T-cell (primary cell): ENCODE results near the gene NOS1. TPM values are rescaled to one million over a fixed set of nuclear protein-coding genes. Genes with fewer than 3 reads are reported as not detected.

Source experiments
- ATAC-seq, 4 experiments: fragments of 200-7000 bp in 3 of 4; fragments of 150-1000 bp in 1 of 4; cut with Tn5 transposase; replicated peaks in 1 of 4; 1 replicate in 3 of 4; 2 replicates in 1 of 4; pipeline ENCODE4 v1.10.0; 2021; ENCODE audit warnings: moderate library complexity in 3 of 4, mild to moderate bottlenecking in 2 of 4, moderate number of reproducible peaks in 1 of 4
- CTCF ChIA-PET, 2 donors: fragments of 300-600 bp; sonication (Branson Sonifier 250); formaldehyde crosslinking; loops; one replicate each; lab custom pipeline; 2022; ENCODE audit warnings: antibody characterized with exemption in 2 of 2; lab: Charles Lee
- POLR2A ChIA-PET, 2 donors: fragments of 300-600 bp; sonication (Branson Sonifier 250); formaldehyde crosslinking; loops; one replicate each; lab custom pipeline; 2022; ENCODE audit warnings: antibody characterized with exemption in 2 of 2; lab: Charles Lee
- DNase-seq, 35 experiments: peaks; one replicate each; pipeline versions ENCODE4 v3.0.0 to v3.0.0-alpha.2; 2013 to 2023
- H3K27ac ChIP-seq: one replicate; pipeline ENCODE4 v1.5.1; 2013; ENCODE audit warnings: low read length
- H3K27me3 ChIP-seq, 2 experiments: replicated peaks in 1 of 2; 1 replicate in 1 of 2; 2 replicates in 1 of 2; pipeline versions ENCODE4 v1.6.1 to v1.7.0; 2013; ENCODE audit warnings: low read length in 1 of 2, mixed read lengths in 1 of 2; ENCODE audit not compliant: control insufficient read depth in 2 of 2, insufficient read depth in 2 of 2; ENCODE audit errors: extremely low read depth in 1 of 2
- H3K36me3 ChIP-seq, 2 donors: 1 replicate in 1 of 2; 2 replicates in 1 of 2; pipeline versions ENCODE4 v1.6.1 to v1.7.0; 2013; ENCODE audit warnings: low read length in 1 of 2; ENCODE audit not compliant: control insufficient read depth in 2 of 2, insufficient read depth in 1 of 2; ENCODE audit errors: extremely low read depth in 1 of 2
- H3K4me1 ChIP-seq, 2 experiments: 1 replicate in 1 of 2; 2 replicates in 1 of 2; pipeline versions ENCODE4 v1.6.1 to v1.7.0; 2013; ENCODE audit warnings: low read length in 2 of 2, mixed read lengths in 1 of 2; ENCODE audit not compliant: insufficient read depth in 2 of 2, control insufficient read depth in 1 of 2; ENCODE audit errors: extremely low read depth in 1 of 2
- H3K4me3 ChIP-seq, 2 donors: 1 replicate in 1 of 2; 2 replicates in 1 of 2; pipeline versions ENCODE4 v1.5.1 to v1.7.0; 2013; ENCODE audit warnings: mild to moderate bottlenecking in 2 of 2, low read length in 1 of 2, moderate library complexity in 1 of 2; ENCODE audit not compliant: control insufficient read depth in 1 of 2; ENCODE audit errors: extremely low read depth in 1 of 2
- H3K9me3 ChIP-seq: 2 replicates; pipeline ENCODE4 v1.7.0; 2013
- H3K27ac Mint-ChIP-seq, 2 donors: one replicate each; pipeline ENCODE4 v1.8.0; 2020 to 2021; ENCODE audit warnings: mild to moderate bottlenecking in 2 of 2, mixed read lengths in 2 of 2
- H3K27me3 Mint-ChIP-seq, 2 donors: one replicate each; pipeline ENCODE4 v1.8.0; 2021 to 2022; ENCODE audit warnings: mixed read lengths in 2 of 2
- H3K36me3 Mint-ChIP-seq: one replicate; pipeline ENCODE4 v1.8.0; 2021; ENCODE audit warnings: mixed read lengths
- H3K4me1 Mint-ChIP-seq, 3 donors: one replicate each; pipeline ENCODE4 v1.8.0; 2020 to 2022; ENCODE audit warnings: mixed read lengths in 3 of 3, mild to moderate bottlenecking in 1 of 3
- H3K4me3 Mint-ChIP-seq, 3 donors: one replicate each; pipeline ENCODE4 v1.8.0; 2020 to 2022; ENCODE audit warnings: mild to moderate bottlenecking in 3 of 3, mixed read lengths in 3 of 3, moderate library complexity in 3 of 3
- H3K9me3 Mint-ChIP-seq, 3 donors: one replicate each; pipeline ENCODE4 v1.8.0; 2020 to 2022; ENCODE audit warnings: mixed read lengths in 3 of 3
- WGBS: methylation state at CpG from one replicate; pipeline ENCODE4 v1.1.5; 2013; ENCODE audit warnings: missing lambda C conversion rate; ENCODE audit not compliant: insufficient coverage; 5-methylcytosine and 5-hydroxymethylcytosine counted together
- total RNA-seq, 35 experiments: library from RNA in 6 of 35; stranded (reverse) in 6 of 35; fragments of 120-200 nt in 1 of 35; gene quantifications; one replicate each; pipeline versions ENCODE4 v1.2.1 to v1.2.4 and lab custom pipeline; 2013 to 2026

NOS1 gene
- total RNA-seq, 5 donors from 2014 or later (not counting 1 experiment from before 2014, with no cell fraction given): 0.03 TPM; not detected in 4

DNA sequence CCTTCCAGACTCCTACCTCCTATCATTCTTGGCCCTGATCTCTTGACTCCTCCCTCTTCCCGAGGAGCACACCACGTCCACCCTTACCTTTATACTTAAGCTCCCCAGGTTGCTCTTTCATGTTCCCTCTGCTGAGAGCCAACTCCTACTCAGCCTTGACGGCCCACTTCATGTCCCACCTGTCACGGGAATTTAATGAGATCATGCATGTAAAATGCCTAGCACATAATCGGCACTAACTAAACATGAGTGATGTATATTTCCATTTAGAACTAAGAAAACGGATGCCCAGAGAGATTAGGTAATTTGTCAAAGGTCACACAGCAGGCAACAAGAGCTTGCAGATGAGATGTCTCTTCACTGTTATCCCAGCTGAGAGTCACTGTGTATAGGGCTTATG, 45.1 kb downstream of the NOS1 start:
- POLR2A ChIA-PET: no interaction called here
- DNase-seq: no peak
- 72% methylated on average over 3 of the region's 6 CpGs for WGBS
- H3K9me3 Mint-ChIP-seq: peaks cover 4 to 11% (median 10%) of the 10 kb centered on the region in 3 donors
- H3K27ac Mint-ChIP-seq: no peak overlapping the region
- Histone ChIP-seq H3K4me3 (no peak overlapping the region), H3K4me1 (no peaks in the 10 kb centered on the region), H3K9me3 (no peaks in the 10 kb centered on the region), H3K27me3 (peaks cover 0 to 12% of the 10 kb centered on the region in 2 experiments), H3K27ac (no peak overlapping the region), H3K36me3 (no peaks in the 10 kb centered on the region)
- no peaks in the 10 kb centered on the region for H3K36me3 Mint-ChIP-seq
- H3K4me1 Mint-ChIP-seq: no peaks in the 10 kb centered on the region
- no peak for ATAC-seq
- CTCF ChIA-PET: no interaction called here
- H3K4me3 Mint-ChIP-seq: no peak overlapping the region
- peaks cover 0 to 3% of the 10 kb centered on the region in 2 donors for H3K27me3 Mint-ChIP-seq

DNA sequence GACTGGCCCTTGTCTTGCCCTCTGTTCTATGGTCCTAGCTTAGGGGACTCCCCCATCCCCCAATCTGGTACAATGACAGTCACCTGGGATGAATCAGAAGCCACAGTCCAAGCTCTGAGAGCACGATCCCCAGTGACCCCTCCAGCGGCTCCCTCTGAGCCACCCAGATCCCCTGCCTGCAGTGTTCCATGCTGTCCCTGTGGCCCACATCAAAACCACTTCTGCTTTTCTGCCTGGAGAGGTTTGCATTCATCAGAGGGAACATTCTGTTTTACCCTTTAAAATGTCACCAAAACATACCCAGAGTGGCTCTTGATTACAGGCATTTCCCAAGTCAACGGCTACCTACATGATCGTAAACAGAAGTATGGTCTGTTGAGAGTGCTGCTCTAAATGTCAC, 47.5 kb downstream of the NOS1 start:
- H3K9me3 ChIP-seq: no peaks in the 10 kb centered on the region
- no peak overlapping the region for H3K27ac ChIP-seq
- H3K4me1 ChIP-seq: no peaks in the 10 kb centered on the region
- DNase-seq: no peak
- Mint-ChIP-seq H3K36me3 (no peaks in the 10 kb centered on the region), H3K9me3 (peaks cover 10 to 11% (median 11%) of the 10 kb centered on the region in 3 donors), H3K27me3 (peaks cover 0 to 3% of the 10 kb centered on the region in 2 donors), H3K4me3 (no peak overlapping the region), H3K27ac (no peak overlapping the region), H3K4me1 (no peaks in the 10 kb centered on the region)
- H3K4me3 ChIP-seq: no peak overlapping the region
- WGBS: 13% methylated on average over 2 of the region's 4 CpGs
- ATAC-seq: no peak
- ChIA-PET CTCF (no interaction called here), POLR2A (no interaction called here)
- peaks cover 0 to 11% of the 10 kb centered on the region in 2 experiments for H3K27me3 ChIP-seq
- H3K36me3 ChIP-seq: no peaks in the 10 kb centered on the region

DNA sequence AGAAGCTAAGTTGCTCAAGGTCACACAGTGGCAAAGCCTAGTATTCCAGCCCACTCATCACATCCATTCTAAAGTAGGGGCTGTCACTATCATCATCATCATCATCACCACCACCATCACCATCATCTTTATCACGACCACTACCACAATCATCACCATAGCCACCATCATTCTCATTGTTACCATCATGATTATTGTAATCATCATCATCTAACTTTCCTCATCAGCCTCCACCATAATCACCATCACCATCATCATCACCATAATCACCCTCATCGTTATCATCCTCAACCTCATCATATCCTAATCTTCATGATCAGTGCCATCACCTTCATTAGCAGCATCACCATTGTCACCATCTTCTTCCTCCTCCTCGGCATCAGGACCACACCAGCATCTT, 48.7 kb downstream of the NOS1 start:
- DNase-seq: no peak
- CTCF ChIA-PET: interaction anchor here in 1 of 2 donors (0.6 kb wide), 1 partner anchor 1409 kb away, joined by 3 read pairs; no protein-coding TSS in a partner anchor
- Mint-ChIP-seq H3K36me3 (no peaks in the 10 kb centered on the region), H3K9me3 (peaks cover 10 to 12% (median 11%) of the 10 kb centered on the region in 3 donors), H3K27ac (no peak overlapping the region), H3K4me1 (no peaks in the 10 kb centered on the region), H3K27me3 (peaks cover 0 to 3% of the 10 kb centered on the region in 2 donors), H3K4me3 (no peak overlapping the region)
- no peaks in the 10 kb centered on the region for H3K4me1 ChIP-seq
- 80% methylated on average over 3 of the region's 3 CpGs for WGBS
- no peak for ATAC-seq
- no peak overlapping the region for H3K4me3 ChIP-seq
- peaks cover 0 to 6% of the 10 kb centered on the region in 2 experiments for H3K27me3 ChIP-seq
- no peaks in the 10 kb centered on the region for H3K9me3 ChIP-seq
- H3K27ac ChIP-seq: no peak overlapping the region
- POLR2A ChIA-PET: no interaction called here
- no peaks in the 10 kb centered on the region for H3K36me3 ChIP-seq

DNA sequence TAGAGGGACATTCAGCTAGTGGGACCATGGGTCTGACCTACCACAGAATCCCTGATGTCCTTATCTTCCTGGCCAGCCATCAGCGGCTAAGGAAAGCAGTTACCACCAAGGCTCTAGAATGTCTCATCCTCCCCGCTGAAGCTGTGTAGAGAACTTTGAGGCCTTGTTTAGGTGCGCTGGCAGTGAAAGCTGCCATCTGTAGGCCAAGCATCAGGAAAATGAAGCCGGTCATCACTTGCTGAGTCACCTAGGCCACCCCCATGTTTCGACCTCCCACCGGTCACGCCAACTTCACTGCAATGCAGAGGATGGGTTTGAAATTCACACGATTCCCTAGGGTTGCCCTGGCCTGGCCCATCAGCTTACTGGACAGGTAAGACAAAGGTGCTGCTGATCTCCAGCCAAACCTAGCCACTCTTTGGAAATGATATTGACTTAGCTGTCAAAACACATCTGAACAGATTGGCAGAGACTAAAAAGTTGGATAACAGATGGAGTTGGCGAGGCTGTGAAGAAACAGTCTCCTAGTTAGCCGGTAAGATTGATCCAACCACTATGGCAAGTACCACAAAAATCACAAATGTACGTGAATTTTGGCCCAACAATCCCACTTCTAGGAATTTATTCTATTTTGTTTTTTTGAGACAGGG, 52.0 kb downstream of the NOS1 start:
- ChIA-PET POLR2A (no interaction called here), CTCF (no interaction called here)
- Histone ChIP-seq H3K27me3 (peaks cover 0 to 3% of the 10 kb centered on the region in 2 experiments), H3K4me1 (no peaks in the 10 kb centered on the region), H3K36me3 (no peaks in the 10 kb centered on the region), H3K9me3 (no peaks in the 10 kb centered on the region), H3K27ac (no peak overlapping the region), H3K4me3 (no peak overlapping the region)
- DNase-seq (no peak), ATAC-seq (no peak)
- 90% methylated on average over 8 of the region's 11 CpGs for WGBS
- Mint-ChIP-seq H3K27ac (no peak overlapping the region), H3K4me1 (no peaks in the 10 kb centered on the region), H3K4me3 (no peak overlapping the region), H3K36me3 (no peaks in the 10 kb centered on the region), H3K9me3 (peaks cover 0 to 7% (median 6%) of the 10 kb centered on the region in 3 donors), H3K27me3 (no peaks in the 10 kb centered on the region)

- no peak for ATAC-seq
Measured at GRCh38 chr12:117300174-117300573, 61.3 kb downstream of the NOS1 start.

GRCh38 chr12:117298648-117299225, 62.7 kb downstream of the NOS1 start:
- no peaks in the 10 kb centered on the region for H3K4me1 ChIP-seq
- 90% methylated on average over 4 of the region's 11 CpGs for WGBS
- H3K9me3 Mint-ChIP-seq: peaks cover 0 to 5% (median 0%) of the 10 kb centered on the region in 3 donors

More at GRCh38 chr12:117300174-117300573, 61.3 kb downstream of the NOS1 start:
- Histone ChIP-seq H3K27me3 (peaks cover 0 to 3% of the 10 kb centered on the region in 2 experiments), H3K9me3 (no peaks in the 10 kb centered on the region), H3K36me3 (no peaks in the 10 kb centered on the region), H3K27ac (no peak overlapping the region), H3K4me1 (no peaks in the 10 kb centered on the region), H3K4me3 (no peak overlapping the region)
- H3K27me3 Mint-ChIP-seq: peaks cover 6 to 21% of the 10 kb centered on the region in 2 donors
- H3K36me3 Mint-ChIP-seq: no peaks in the 10 kb centered on the region
- WGBS: 71% methylated on average over 1 of the region's 4 CpGs
- no peak for DNase-seq
- H3K9me3 Mint-ChIP-seq: peaks cover 0 to 5% (median 0%) of the 10 kb centered on the region in 3 donors
- POLR2A ChIA-PET: no interaction called here
- no peak overlapping the region for H3K4me3 Mint-ChIP-seq
- H3K27ac Mint-ChIP-seq: no peak overlapping the region
- H3K4me1 Mint-ChIP-seq: no peaks in the 10 kb centered on the region
- CTCF ChIA-PET: no interaction called here

More at GRCh38 chr12:117298648-117299225, 62.7 kb downstream of the NOS1 start:
- H3K9me3 ChIP-seq: no peaks in the 10 kb centered on the region
- Mint-ChIP-seq H3K27ac (no peak overlapping the region), H3K4me1 (no peaks in the 10 kb centered on the region), H3K36me3 (no peaks in the 10 kb centered on the region), H3K4me3 (no peak overlapping the region), H3K27me3 (peaks cover 7 to 21% of the 10 kb centered on the region in 2 donors)
- H3K27ac ChIP-seq: no peak overlapping the region
- H3K36me3 ChIP-seq: no peaks in the 10 kb centered on the region
- DNase-seq (no peak), ATAC-seq (no peak)
- no peak overlapping the region for H3K4me3 ChIP-seq
- CTCF ChIA-PET: no interaction called here
- peaks cover 0 to 9% of the 10 kb centered on the region in 2 experiments for H3K27me3 ChIP-seq
- POLR2A ChIA-PET: no interaction called here
